Stimulated activated CD4-positive, alpha-beta T cell treated with anti-CD3 and anti-CD28 coated beads, Interleukin-1b, Interleukin-23, amount 100 ng/mL, for 4 hours (primary cell): ENCODE measurements around the gene TRIM50.
"Not testable (repeated sequence)": the region's sequence is repeated elsewhere in the genome, so short reads cannot be mapped to it uniquely, and the experiment has no call there.

ENCODE experiments used
- DNase-seq, 2 donors: peaks; one replicate each; pipeline ENCODE4 v3.0.0-alpha.2; 2020; ENCODE audit warnings: low read depth in 2 of 2

The TRIM50 gene

GRCh38 chr7:73350306-73351068, 22.6 kb upstream of the TRIM50 start:
- no peak for DNase-seq

GRCh38 chr7:73349763-73350162, 21.9 kb upstream of the TRIM50 start:
- DNase-seq: no peak

DNA sequence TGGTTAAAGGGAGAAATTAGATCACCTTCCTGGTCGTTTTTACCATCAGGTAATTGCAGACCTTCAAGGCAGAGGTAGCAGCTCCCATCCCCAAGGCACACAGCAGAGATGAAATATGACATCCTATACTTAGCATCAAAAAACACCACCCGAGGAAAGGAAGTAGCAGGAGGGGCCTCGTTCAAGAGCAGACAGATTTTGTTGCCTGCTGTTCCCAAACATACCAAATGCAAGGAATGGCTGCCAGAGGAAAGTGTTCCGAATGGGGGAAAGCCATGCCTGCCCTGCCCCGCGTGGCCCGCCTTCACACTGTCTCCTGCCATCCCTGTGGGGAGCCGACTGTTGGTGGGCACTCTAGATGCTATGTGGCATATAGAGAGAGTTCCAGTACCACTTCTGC, 18.1 kb upstream of the TRIM50 start:
- DNase-seq: no peak

GRCh38 chr7:73345538-73345937, 17.7 kb upstream of the TRIM50 start:
- DNase-seq: no peak

GRCh38 chr7:73343671-73344380, 15.9 kb upstream of the TRIM50 start:
- DNase-seq: no peak

DNA sequence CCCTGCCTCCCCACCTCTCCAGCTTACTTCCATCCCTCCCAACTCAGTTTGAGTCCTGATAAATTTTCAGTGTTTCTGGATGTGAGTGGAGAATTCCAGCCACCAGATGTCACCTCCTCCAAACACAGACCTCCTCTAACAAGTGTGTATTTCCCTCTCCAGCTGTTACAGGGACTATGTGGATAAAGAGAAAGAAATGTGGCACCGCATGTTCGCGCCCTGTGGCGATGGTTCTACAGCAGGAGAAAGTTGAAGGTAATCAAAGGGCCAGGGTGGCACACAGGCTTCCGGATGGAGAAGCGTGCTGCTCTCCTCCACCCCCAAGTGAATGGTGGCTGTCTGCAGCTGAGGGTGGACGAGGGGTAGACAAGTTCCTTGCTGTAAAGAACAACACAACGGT, 14.8 kb upstream of the TRIM50 start:
- no peak for DNase-seq

GRCh38 chr7:73341877-73342276, 14.0 kb upstream of the TRIM50 start:
- no peak for DNase-seq

GRCh38 chr7:73340514-73340913, 12.6 kb upstream of the TRIM50 start:
- no peak for DNase-seq

DNA sequence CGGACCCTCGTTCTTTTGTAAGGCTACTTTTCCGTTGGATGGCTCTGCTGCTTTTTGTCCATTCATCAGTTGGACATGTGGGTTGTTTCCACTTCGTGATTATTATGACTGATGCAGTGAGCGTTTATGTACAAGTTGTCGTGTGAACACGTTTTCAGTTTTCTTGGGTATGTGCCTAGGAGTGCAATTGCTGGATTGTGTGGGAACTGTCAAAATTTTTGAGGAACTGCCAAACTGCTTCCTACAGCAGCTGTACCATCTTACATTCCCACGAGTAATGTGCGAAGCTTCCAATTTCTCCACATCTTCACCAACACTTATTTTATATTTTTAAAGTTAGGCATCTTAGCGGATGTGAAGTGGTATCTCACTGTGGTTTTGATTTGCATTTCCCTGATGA, 10.4 kb upstream of the TRIM50 start:
- DNase-seq: no peak

DNA sequence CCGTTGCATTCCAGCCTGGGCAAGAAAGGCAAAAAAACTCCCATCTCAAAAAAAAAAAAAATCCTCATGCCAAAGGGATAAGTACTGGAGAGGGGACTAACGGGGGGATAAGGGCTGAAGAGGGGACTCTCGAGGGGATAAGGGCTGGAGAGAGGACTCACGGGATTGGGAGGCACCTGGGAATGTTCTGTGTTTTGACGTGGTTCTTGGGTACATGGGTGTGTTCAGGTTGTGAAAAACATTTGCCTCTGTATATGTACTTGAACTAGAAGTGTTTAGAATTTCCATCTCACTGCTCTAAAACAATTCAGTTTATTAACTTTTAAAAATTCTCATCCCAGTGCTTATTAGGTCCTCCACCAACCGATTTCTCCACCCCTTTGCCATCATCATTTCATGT, 4.6 kb upstream of the TRIM50 start:
- DNase-seq: no peak

DNA sequence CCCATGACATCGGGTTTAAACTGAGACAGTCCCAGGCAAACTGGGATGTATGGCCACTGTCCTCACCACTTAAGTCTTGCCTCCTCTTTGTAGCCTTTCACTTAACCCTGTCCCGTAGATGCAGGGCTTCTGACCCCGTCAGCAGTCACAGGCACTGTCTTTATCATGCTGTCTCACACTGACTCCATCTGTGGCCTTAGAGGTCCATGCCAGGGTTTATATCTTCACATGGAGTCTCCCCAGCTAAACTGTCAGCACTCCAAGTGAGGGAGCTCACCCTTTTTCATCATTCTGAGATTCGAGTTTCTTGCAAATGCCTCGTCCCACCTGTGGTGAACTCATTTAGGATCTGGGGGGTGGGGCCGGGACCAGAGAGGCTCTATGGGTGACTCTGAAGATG, 2.9 kb upstream of the TRIM50 start:
- no peak for DNase-seq

GRCh38 chr7:73329861-73330581, 2.1 kb upstream of the TRIM50 start:
- DNase-seq: no peak

DNA sequence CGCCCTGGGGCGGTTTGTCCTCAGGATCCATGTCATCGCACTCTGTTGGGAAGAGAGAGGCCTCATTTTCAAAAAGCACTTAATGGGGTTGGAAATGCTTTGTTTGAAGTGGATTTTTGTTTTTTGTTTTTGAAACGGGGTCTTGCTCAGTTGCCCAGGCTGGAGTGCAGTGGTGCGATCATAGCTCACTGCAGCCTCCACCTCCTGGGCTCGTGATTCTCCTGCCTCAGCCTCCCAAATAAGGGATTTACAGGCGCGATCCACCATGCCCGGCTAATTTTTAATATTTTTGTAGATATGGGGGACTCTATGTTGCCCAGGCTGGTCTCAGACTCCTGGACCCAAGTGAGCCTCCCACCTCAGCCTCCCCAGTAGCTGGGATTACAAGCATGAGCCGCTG, 814 bp upstream of the TRIM50 start:
- no peak for DNase-seq

DNA sequence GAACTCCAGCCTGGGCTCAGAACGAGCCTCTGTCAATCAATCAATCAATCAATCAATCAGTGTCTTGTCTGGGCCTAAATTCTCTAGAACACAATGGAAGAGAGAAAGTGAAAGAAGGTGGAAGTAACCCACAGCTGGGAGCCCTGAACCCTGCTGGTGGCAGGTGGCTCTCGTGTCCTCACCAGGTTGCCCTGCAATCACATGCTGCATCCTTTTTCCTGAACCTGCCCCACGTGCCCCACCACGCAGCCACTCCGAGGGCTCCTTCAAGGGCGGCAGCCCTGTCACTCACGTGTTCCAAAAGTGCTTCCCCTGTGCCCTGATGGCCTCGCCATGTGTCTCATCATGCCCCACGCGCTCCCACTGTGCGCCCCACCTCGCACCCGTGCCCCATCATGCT, 433 bp downstream of the TRIM50 start:
- not testable (repeated sequence) for DNase-seq

DNA sequence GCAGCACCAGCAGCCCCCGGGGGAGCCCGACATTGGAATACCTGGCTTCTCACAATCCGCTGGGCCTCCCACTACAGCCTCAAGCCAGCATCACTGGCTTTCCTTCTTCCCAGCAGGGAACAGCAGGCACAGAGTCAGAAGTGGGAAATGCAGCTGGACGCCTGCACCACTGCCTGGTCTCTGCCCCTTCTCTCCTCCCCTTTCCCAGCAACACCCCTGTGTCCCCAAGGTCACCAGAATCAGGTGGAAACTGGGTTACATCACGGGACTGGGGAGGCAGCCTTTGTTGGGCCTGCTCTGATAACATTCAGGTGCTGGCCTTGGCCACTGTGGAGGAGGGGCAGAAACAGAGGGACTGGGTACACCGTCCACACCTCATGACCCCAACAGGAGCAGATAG, 2.5 kb downstream of the TRIM50 start:
- DNase-seq: not testable (repeated sequence)

DNA sequence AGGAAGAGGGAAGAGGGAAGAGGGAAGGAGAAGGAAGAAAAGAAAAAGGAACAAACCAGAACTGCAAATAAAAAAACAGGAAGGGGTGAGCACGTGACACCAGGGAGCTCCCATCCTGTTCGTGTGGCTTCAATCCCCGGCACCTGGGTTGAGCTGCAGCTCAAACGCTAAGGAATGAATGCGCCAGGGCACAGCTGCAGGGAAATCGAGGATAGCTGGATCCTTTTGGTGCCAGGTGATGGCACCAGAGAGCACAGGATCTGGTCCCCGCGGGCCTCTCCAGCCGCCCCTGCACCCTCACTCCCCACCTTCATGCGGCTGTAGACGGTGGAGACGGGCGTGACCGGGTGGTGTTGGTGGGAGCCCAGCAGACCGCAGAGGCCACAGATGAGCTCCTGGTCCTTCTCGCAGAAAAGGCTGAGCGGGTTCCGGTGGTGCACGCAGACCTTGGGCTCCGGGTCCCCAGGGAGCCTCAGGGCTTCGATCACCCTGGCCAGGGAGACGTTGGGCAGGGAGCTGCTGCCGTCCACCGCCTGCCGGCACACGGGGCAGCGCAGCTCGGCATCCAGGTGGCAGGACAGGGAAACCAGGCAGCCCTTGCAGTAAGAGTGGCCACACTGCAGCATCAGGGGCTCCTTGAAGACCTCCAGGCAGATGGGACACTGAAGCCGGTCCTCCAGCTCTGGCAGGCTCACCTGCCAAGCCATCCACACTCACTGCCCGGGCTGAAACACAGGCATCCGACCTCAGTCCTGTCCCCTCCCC, 3.6 kb downstream of the TRIM50 start:
- peak; percentile 33 to 41 for DNase-seq

- not testable (repeated sequence) for DNase-seq
These were observed 4.3 kb downstream of the TRIM50 start for GRCh38 chr7:73323434-73324080.

- DNase-seq: not testable (repeated sequence)
These were observed 7.9 kb downstream of the TRIM50 start for GRCh38 chr7:73320009-73320408.

DNA sequence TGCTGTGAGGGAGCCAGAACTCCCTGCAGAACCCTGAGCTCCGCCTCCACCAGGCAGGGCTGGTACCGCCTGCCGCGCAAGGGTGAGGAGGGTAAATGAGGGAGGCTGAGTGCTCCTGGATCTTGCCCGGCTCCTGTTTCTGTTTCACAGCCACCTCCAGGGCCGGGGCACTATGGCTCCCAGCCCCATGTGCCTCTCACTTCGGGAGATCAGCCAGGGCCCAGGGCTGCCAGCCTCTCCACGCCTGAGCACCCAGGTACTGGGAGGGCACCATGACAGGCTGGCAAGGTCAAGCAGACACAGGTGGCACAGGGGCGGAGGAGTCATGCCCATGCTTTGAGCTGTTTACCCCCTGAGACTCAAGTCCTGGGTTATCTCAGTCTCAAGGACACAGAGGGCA, 8.3 kb downstream of the TRIM50 start:
- not testable (repeated sequence) for DNase-seq

DNA sequence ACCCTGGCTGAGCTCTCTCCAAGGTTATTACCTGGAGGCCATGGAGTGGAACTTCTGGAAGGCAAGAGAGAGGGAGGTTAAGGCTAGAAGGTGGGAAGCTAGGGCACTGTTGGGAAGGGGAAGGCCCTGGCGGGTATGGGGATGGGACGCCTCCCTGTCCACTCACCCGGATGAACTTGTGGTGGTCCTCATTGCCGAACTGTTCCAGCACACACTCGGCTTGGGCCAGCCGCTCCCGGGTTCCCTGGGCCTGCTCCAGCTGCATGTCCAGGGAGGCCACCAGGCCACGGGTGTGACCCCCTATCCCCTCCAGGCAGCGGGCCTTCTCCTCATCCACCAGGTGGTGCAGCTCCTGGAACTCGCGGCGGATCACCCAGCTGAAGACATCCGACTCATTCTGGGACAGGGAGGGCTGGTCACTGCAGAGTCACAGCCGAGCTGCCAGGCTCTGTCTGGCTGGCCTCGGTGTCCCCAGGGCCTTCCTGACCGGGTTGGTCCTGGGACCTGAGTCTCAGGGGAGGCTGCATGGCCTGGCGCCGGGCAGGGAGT, 9.2 kb downstream of the TRIM50 start:
- DNase-seq: not testable (repeated sequence)

DNA sequence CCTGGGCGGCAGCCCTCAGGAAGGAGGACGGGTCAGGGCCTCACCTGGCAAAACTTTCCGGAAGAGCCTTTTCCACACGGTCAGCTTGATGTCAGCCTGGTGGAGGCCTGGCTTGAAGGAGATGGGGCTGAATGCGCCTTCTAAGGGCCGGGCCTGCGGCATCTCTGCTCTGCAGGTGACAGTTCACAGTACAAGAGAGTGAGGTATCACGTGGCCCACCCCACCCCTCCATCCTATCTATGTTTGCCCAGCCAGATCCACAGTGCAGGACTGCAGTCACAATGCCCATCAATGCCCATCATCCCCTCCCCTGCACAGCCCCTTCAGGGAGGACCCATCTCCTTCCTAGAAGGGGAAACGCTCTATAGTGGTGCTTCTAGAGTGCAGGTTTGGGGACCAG, 11.4 kb downstream of the TRIM50 start:
- DNase-seq: no peak
